KBM-7 (cell line): ENCODE data around the gene LMO4.

Experiments used
- DNase-seq: peaks from one replicate; pipeline ENCODE4 v3.0.0-alpha.2; 2015
- in situ Hi-C: fragments of 300-500 bp; cut with MboI; formaldehyde crosslinking; loops from 2 replicates; pipeline ENCODE4 v1.14.3; 2020; ENCODE audit warnings: low sequenced_read_pairs, low pct_unique_long_range_greater_than_20kb, mixed read lengths

The LMO4 gene

DNA sequence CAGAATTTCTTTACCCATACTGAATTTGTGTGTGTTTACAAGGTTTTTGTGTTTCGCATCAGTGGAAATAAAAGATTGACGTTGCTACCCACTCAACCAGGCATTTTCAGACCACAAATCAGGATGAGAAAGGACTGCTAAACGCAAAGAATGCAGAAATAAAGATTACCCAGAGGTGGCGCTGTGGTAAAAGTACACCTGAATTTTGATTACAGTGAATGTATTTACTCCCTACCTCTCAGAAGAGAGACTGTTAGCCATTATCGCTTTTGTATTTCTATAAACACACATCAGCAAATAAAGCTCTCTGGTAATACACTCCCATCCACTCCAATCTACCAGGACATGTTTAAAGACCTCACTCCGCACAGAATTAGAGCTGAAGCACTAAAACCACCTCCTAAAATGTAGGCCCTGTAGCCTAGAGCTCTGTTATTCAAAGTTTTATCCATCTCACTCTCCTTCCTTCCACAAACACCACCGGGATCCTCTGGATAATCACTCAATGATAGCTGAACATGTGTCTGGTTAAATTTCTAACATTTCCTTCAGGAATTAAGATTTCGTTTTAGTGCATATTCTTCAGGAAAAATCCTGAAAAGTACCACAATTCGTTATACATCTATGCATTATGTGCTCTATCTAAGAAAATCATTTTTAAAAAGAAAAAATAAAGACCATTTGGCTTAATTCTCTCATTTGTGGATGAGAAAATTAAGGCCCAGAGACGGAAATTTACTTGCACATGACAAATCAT is 2.5 kb upstream of the LMO4 start:
- in situ Hi-C loops, result no loop called here
- DNase-seq, result peak; percentile 68

DNA sequence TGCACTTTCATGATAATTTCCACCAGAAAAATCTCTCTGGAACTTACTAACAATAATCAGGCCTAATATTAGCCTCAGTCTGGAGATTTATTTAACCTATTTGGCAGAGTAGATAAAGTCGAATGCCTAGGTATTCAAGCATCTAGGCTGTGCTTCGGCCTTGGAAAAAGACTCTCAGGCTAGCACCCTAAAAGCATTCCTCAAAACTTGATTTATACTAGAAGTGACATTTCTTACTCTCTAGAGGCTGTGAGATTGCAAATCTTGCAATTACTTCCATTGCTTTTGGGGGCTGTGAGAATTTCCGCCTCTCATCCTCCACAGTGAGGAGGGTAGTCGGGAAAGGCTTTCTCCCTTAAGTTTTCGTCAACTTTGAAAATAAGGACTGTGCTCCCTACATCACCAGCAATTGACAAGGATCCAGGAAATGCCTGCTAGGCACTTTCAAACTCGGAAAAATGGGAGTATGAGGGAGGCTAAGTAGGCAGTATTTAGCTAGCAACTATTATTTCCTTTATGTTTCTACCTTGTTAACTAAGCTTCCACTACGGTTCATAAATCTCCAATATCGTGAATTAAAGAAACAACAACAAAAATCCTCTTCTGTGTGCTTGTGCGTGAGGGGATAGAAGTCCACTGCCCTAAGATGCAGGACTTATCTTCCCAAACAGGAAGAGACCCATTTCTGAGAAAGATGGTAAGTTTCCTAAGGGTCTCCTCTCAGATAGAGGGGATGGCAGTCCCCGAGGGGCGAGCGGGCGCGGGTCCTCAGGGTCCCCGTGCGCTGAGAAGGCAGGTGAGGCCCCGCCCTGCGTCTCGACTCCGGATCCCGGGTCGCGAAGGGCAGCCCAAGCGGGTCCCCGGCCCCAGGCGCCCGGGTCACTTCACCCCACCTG is 1.1 kb upstream of the LMO4 start:
- no peak for DNase-seq
- in situ Hi-C loops, result no loop called here

GRCh38 chr1:87329051-87329525 is 408 bp downstream of the LMO4 start:
- DNase-seq, result no peak
- in situ Hi-C loops, result no loop called here

DNA sequence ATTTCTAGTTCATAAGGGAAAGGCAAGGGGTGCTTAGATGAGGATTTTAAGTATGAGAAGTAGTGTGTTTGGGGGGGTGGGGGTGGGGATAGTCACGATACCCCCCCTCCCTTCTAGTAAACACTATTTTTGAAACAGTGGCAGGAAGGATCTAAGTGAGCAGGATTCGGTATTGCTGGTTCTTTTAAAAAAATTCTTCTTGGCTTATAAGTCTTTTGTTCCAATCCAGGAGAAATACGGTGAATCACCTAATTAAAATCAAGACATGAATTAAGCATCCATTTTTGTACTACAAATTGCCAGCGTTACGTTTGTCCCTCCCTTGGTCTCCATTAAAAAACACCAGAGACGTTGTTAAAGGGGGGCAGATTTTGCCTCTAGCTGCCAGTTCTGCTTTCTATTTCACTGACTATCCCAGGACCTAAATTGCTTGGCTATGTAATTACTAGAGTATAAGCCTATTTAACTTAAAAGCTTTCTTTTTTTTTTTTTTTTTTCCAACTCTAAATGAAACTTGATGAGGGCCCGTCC is 911 bp downstream of the LMO4 start:
- peak; percentile 54 for DNase-seq
- in situ Hi-C loops, result no loop called here

DNA sequence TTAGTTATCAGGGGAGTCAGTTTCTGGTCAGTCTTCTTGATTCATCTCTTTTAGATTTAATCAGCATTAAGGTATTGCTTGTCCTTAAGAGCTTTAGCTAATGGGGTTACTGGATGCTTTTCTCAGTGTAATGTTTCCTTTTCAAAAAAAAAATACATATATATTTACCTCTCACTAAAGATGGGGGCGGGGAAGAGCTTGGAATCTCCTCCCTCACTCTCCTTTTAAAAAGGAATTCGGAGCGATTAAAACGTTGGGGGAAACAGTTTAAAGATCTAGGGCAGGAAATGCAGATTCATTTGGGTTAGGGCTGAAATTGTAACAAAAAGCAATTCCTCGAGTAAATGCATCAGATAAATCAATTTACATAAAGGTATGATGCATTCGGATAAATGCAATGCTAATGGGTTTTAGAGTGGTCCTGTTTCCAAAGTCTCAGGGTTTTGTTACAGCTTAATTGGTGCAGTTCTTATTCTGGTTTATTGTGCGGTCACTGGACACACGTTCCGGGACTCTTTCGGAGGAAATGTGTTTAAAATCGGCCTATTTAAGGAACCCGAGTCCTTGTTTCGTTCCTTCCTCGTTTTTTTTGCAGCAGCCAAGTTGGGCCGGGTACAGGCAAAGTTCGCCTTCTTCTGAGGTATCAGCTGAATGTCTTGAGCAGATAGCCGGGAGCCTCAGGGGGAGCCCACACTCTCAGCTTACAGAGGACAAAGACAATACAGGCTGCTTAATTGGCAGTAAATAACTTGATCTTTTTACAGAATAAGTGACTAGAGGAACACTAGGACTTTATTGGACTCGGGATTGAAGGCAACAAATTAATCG is 1.6 kb downstream of the LMO4 start:
- peak; percentile 67 for DNase-seq
- in situ Hi-C loops, result no loop called here

DNA sequence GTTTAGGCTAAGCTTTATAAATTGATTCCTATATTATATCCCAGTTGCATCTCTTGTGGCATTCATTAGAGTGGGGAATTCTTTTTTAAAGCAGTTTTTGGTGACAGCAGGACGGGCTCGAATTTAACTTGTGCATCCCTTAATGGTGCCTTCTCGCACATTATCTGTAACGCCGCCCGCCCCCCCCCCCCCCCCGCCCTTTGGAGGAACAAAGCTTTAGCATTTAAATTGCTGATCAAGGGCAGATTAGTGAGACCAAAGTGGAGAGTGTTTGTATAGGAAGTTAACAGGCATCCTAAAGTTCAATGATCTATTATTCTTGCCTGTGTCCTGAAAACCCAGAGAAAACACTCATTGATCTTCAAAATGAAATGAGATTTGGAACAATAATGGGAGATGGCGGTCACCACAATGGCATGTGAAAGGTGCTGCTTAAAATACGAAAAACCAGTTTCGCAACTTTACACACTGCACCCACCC is 2.2 kb downstream of the LMO4 start:
- peak; percentile 66 for DNase-seq
- in situ Hi-C loops, result no loop called here

GRCh38 chr1:87331365-87332241 is 2.9 kb downstream of the LMO4 start:
- in situ Hi-C loops, result no loop called here
- peak; percentile 70 for DNase-seq

- DNase-seq, result peak; percentile 43
- in situ Hi-C loops, result no loop called here
Measured at GRCh38 chr1:87333692-87334347, 5.1 kb downstream of the LMO4 start.

DNA sequence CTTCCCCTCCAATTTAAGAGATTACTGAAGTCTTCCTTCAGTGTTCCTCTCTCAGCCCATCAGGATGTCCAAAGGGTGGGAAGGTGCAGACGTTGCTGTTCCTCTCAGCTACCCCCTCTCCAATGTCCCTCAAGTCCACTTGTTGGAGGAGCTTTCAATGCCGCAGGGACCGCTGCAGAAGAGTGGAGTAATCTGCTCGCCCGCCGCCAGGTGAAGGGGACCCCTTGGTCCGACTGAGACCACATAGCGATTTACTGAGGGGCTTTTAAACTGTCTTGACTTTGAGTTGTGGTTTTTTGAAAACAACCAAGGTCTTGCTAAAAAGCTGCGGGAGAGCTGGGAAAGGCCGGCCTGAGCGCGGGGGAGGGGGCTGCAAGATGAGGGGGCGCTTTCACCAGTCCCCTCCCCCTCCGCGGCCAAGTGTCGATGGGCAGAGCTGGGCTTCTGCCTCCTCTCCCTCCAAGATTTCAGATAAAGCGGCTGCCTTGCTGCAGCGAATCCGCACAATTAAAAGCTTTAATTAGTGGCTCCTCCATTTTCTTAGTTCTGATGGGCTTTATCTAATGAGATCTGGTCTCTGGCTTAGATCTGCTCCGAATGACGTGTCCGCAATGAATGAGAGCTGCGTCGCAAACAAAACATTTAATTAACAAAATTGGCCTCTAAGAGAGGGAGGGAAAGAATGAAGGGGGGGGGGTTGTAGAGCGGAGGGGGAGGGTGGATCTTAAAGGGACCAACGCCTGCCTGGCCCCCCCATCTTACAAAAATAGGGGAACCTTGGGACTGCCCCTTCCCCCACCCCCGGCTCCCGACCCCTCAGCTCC is 5.9 kb downstream of the LMO4 start:
- in situ Hi-C loops, result no loop called here
- DNase-seq, result peak; percentile 44

GRCh38 chr1:87335175-87335884 is 6.7 kb downstream of the LMO4 start:
- DNase-seq, result peak; percentile 55
- in situ Hi-C loops, result no loop called here

GRCh38 chr1:87336623-87337067 is 8.0 kb downstream of the LMO4 start:
- no peak for DNase-seq
- in situ Hi-C loops, result no loop called here

GRCh38 chr1:87337606-87338005 is 8.9 kb downstream of the LMO4 start:
- in situ Hi-C loops, result no loop called here

DNA sequence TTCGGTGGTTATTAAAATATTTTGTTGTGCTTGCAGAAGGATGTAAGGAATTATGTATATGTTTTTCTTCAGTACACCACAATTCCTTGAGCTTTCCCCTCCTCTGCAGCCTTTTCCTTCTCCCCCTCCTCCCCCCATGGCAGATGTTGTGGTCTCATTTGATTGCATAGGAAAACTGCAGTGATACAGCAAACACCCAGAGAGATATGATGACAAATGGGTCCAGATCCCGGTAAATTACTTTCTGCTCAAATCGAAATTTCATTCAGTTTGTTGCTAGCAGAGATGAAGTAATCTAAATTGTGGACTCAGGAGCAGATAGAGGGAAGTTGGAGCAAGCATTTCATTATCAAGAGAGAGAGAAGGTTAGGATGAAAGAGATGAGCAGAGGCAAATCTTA is 9.9 kb downstream of the LMO4 start:
- DNase-seq, result no peak
- in situ Hi-C loops, result no loop called here

More at GRCh38 chr1:87337606-87338005, 8.9 kb downstream of the LMO4 start:
- DNase-seq, result no peak

- in situ Hi-C loops, result no loop called here
- DNase-seq, result no peak
Measured at GRCh38 chr1:87344231-87344630, 15.6 kb downstream of the LMO4 start.

DNA sequence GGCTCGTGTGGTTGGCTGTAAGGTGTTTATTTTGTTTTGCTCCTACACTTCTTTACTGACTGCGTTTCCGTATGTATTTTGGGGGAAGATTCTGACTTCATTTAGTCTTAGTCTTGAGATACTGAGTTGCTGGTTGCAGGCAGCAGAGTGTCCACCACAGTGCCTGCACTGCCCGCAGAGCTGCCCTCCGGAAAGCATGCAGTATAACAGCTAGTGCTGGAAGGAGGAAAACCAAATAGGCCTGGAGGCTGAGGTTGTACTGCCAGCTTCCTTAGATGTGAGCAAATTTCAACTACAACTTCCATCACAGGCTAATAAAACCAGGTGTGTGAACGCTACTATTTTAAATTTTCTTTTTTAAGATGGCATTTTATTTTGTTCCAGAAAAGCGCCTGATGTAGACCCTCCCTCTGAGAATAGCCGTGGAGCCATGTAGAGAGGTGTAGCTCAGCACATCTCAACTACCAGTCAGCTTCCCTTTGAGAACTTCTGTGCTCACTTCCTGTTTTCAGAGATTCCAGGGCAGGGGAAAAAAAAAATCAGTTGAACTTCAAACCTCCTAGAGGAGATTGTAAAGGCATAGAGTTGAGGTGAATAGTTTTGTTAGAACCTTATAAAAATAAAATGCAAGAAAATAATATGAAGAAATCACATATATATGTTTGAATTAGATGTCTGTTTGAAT is 17.6 kb downstream of the LMO4 start:
- in situ Hi-C loops, result no loop called here
- peak; percentile 27 for DNase-seq
